Spinal cord (tissue), 10 donors: ENCODE measurements around the gene CAPN15. TPM values are rescaled to one million over a fixed set of nuclear protein-coding genes. Genes with fewer than 3 reads are reported as not detected.

Source experiments
- DNase-seq, 6 donors: peaks; one replicate each; pipeline versions ENCODE4 v3.0.0 to v3.0.0-alpha.2; 2013 to 2015; ENCODE audit warnings: low spot score in 6 of 6, low read depth in 4 of 6
- H3K27ac ChIP-seq: one replicate; pipeline ENCODE4 v1.5.1; 2013; ENCODE audit warnings: low read depth, low read length, control low read depth
- H3K27me3 ChIP-seq: one replicate; pipeline ENCODE4 v1.6.1; 2013; ENCODE audit warnings: low read length; ENCODE audit not compliant: control insufficient read depth, insufficient read depth
- H3K36me3 ChIP-seq: one replicate; pipeline ENCODE4 v1.6.1; 2013; ENCODE audit warnings: low read length; ENCODE audit not compliant: control insufficient read depth, insufficient read depth
- H3K4me1 ChIP-seq: one replicate; pipeline ENCODE4 v1.6.1; 2013; ENCODE audit warnings: low read length; ENCODE audit not compliant: control insufficient read depth, insufficient read depth
- H3K4me3 ChIP-seq: one replicate; pipeline ENCODE4 v1.5.1; 2013; ENCODE audit warnings: low read depth, low read length, control low read depth
- H3K9me3 ChIP-seq: one replicate; pipeline ENCODE4 v1.6.1; 2013; ENCODE audit warnings: low read length; ENCODE audit not compliant: control insufficient read depth, insufficient read depth
- WGBS: methylation state at CpG from one replicate; pipeline ENCODE4 v1.1.5; 2013; ENCODE audit warnings: missing lambda C conversion rate; ENCODE audit not compliant: insufficient coverage; 5-methylcytosine and 5-hydroxymethylcytosine counted together
- polyA plus RNA-seq, 2 donors: library from polyadenylated mRNA; unstranded; fragments of 120-200 nt; gene quantifications; one replicate each; pipeline ENCODE4 v1.2.1, GENCODE V29; 2013; ENCODE audit not compliant: insufficient read length in 2 of 2
- total RNA-seq, 2 donors: library from RNA; depleted of rRNA in 1 of 2; stranded (reverse); fragments of 120-200 nt in 1 of 2; fragments of >200 nt in 1 of 2; gene quantifications; one replicate each; pipeline versions ENCODE4 v1.2.3 to v1.2.4, GENCODE V29; 2013 to 2014
- donor health status: healthy.

The CAPN15 gene
- total and polyA plus RNA-seq, 4 donors, result 9.6 to 43.2 (median 27.9) TPM

GRCh38 chr16:590815-591200 lies 63.3 kb downstream of the CAPN15 start:
- H3K4me3 ChIP-seq, result peak overlapping the region; percentile 82
- DNase-seq, result no peak
- peaks cover 40% of the 10 kb centered on the region for H3K36me3 ChIP-seq
- H3K9me3 ChIP-seq, result no peaks in the 10 kb centered on the region
- H3K4me1 ChIP-seq, result peaks cover 69% of the 10 kb centered on the region
- no peaks in the 10 kb centered on the region for H3K27me3 ChIP-seq
- WGBS, result 73% methylated on average over 10 of the region's 10 CpGs
- no peak overlapping the region for H3K27ac ChIP-seq

DNA sequence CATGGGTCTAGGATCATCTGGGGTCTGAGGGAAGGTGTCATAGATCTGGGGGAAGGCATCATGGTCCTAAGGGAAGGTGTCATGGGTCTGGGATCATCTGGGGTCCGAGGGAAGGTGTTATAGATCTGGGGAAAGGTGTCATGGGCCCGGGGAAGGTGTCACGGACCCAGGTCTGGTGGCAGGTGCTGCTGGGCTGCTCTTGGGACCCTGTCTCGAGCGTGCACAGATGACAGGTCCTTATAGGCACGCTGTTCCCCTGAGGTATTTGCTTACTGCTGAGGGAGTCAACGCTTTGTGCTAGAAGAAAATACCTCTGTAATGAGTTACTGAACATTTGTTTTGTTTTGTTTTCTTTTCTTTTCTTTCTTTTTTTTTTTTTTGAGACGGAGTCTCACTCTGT lies 63.7 kb downstream of the CAPN15 start:
- Histone ChIP-seq H3K27me3 (no peaks in the 10 kb centered on the region), H3K4me1 (peaks cover 65% of the 10 kb centered on the region), H3K36me3 (peaks cover 43% of the 10 kb centered on the region), H3K9me3 (no peaks in the 10 kb centered on the region), H3K27ac (no peak overlapping the region), H3K4me3 (peak overlapping the region; percentile 82)
- 75% methylated on average over 5 of the region's 8 CpGs for WGBS
- no peak for DNase-seq

GRCh38 chr16:591892-592517 lies 64.5 kb downstream of the CAPN15 start:
- Histone ChIP-seq H3K9me3 (no peaks in the 10 kb centered on the region), H3K4me3 (no peak overlapping the region), H3K4me1 (peaks cover 57% of the 10 kb centered on the region), H3K27me3 (no peaks in the 10 kb centered on the region), H3K27ac (no peak overlapping the region), H3K36me3 (peaks cover 48% of the 10 kb centered on the region)
- WGBS, result 88% methylated on average over 14 of the region's 15 CpGs
- DNase-seq, result no peak

- no peaks in the 10 kb centered on the region for H3K9me3 ChIP-seq
- H3K4me1 ChIP-seq, result peaks cover 50% of the 10 kb centered on the region
- peak in 1 of 6 donors; percentile 69 for DNase-seq
- no peaks in the 10 kb centered on the region for H3K27me3 ChIP-seq
- no peak overlapping the region for H3K27ac ChIP-seq
- H3K36me3 ChIP-seq, result peaks cover 49% of the 10 kb centered on the region
- no peak overlapping the region for H3K4me3 ChIP-seq
- 63% methylated on average over 20 of the region's 24 CpGs for WGBS
Measured at GRCh38 chr16:592518-593306, 65.2 kb downstream of the CAPN15 start.

- no peak overlapping the region for H3K4me3 ChIP-seq
- no peak for DNase-seq
- peaks cover 50% of the 10 kb centered on the region for H3K36me3 ChIP-seq
- H3K27me3 ChIP-seq, result no peaks in the 10 kb centered on the region
- WGBS, result 88% methylated on average over 9 of the region's 9 CpGs
- no peaks in the 10 kb centered on the region for H3K9me3 ChIP-seq
- H3K4me1 ChIP-seq, result peaks cover 43% of the 10 kb centered on the region
- H3K27ac ChIP-seq, result no peak overlapping the region
Measured at GRCh38 chr16:593406-593805, 65.9 kb downstream of the CAPN15 start.

DNA sequence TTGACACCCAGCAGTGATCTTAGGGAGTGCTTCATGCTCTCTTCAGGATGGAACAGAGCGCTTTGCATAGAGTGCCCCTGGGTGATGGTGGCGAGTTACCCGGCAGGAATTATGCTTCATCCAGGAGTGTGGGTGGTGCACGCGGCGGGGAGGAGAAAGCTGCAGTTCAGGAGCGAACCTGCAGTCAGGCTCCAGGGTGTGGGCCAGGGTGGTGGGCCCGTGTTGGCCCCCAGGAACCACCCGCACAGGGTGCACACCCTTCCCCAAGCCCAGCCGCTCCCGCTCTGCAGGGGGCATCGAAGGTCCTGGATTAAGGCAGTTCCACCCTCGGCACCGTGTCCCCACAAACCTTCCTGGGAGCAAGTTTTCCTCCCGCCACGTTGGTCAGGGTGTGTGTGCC lies 66.3 kb downstream of the CAPN15 start:
- Histone ChIP-seq H3K27me3 (no peaks in the 10 kb centered on the region), H3K4me1 (peaks cover 40% of the 10 kb centered on the region), H3K27ac (no peak overlapping the region), H3K9me3 (no peaks in the 10 kb centered on the region), H3K4me3 (no peak overlapping the region), H3K36me3 (peaks cover 54% of the 10 kb centered on the region)
- 92% methylated on average over 16 of the region's 16 CpGs for WGBS
- DNase-seq, result no peak

GRCh38 chr16:595094-595528 lies 67.6 kb downstream of the CAPN15 start:
- Histone ChIP-seq H3K27me3 (no peaks in the 10 kb centered on the region), H3K4me3 (no peak overlapping the region), H3K9me3 (no peaks in the 10 kb centered on the region), H3K4me1 (peaks cover 40% of the 10 kb centered on the region), H3K27ac (no peak overlapping the region), H3K36me3 (peaks cover 64% of the 10 kb centered on the region)
- no peak for DNase-seq
- 74% methylated on average over 7 of the region's 18 CpGs for whole genome bisulfite sequencing

DNA sequence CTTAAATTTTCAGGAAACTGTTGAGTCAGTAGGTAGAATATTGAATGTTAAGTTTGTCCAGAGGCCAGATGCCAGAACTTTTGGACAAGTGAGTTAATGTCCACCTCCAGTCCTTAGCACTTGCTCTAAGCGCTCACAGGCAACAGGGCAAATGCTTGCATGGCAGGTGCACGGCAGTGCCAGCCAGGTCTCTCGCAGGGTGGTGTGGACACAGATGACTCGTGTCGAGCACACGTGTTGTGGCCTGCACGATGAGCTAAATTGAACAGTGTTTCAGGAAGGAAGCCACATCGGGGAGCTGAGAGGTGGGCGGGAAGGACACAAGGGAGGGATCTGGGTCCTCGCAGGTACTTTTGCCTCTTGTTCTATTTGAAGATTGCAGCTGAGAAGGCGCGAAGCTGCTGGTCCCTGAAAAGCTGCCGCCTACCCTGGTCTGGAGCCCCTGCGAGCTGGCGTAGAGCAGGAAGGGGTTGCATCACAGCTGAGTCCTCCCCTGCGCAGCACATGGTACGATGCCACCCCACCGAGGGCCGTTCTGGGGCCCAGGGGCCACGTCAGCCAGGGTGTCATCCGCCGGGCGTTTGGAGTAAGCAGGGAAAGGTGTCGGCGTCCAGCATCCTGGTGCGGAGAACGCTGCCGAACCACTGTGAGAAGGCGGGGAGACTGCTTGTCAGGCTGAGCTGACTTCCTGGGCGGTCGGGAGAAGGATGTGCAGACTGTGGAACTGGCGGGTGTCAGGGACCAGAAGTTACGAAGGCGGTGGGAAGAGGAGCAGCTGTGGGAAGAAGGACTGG lies 68.6 kb downstream of the CAPN15 start:
- WGBS, result 95% methylated on average over 34 of the region's 34 CpGs
- Histone ChIP-seq H3K4me3 (no peak overlapping the region), H3K9me3 (no peaks in the 10 kb centered on the region), H3K27me3 (no peaks in the 10 kb centered on the region), H3K27ac (no peak overlapping the region), H3K36me3 (peaks cover 72% of the 10 kb centered on the region), H3K4me1 (peaks cover 32% of the 10 kb centered on the region)
- no peak for DNase-seq

DNA sequence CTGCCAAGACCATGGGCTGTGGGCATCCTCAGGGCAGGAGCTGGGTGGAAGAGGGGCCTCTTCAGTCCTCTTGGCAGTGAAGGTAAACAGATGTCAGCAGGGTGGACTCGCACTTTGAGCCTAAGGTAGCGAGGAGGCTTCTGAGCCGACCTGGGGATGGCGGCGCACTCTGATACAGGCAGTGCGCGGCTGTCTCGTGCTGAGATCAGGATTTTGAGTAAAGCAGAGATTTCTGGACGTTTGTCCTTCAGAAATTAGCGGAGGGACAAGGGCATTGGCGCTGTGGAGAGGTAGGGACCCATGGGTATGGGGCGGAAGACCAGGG lies 69.2 kb downstream of the CAPN15 start:
- Histone ChIP-seq H3K4me1 (peaks cover 27% of the 10 kb centered on the region), H3K9me3 (no peaks in the 10 kb centered on the region), H3K36me3 (peaks cover 77% of the 10 kb centered on the region), H3K4me3 (no peak overlapping the region), H3K27ac (no peak overlapping the region), H3K27me3 (no peaks in the 10 kb centered on the region)
- 96% methylated on average over 11 of the region's 12 CpGs for WGBS
- no peak for DNase-seq
